ENCODE results near the gene CATSPER1.

The CATSPER1 gene

DNA sequence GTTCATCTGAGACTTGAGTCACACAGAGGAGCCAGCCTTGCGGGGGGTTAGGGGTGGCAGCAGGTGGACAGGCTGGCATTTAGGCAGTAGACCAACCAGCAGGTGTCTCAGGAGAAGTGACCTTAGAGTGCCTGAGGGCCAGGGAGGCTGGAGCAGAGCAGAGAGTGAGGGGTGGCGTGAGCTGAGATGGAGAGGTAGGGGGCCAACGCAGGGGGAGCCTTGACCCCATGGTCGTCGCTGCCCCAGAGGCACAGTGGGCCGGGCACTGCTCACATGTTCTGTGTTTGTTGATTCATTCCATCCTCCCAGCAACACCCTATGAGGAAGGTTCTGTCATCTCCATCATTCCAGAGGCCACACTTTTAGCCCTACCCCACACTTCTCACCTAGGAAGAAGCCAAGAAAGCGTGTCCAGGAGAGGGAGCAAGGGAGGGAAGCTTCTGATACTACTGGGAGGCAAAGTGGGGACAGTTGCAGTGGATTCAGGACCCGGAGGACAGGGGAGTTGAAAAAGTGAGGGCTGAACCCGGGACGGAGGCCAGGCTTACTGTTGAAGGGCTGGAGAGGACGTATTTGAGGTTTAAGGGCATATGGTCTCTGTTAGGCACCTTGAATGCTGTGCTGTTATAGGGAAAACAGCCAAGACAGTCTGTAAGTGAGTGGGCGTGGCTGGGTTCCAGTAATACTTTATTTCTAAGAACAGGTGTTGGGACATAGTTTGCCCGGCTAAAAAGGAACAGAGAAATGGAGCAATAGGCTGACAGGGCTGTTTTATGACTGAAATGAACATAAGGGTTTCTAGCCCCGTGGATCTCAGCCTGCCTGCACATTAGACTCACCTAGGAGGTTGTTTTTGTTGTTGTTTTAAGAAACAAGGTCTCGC lies 57.4 kb downstream of the CATSPER1 start:
- DNase-seq (ENCODE audit: low spot score): no peak

DNA sequence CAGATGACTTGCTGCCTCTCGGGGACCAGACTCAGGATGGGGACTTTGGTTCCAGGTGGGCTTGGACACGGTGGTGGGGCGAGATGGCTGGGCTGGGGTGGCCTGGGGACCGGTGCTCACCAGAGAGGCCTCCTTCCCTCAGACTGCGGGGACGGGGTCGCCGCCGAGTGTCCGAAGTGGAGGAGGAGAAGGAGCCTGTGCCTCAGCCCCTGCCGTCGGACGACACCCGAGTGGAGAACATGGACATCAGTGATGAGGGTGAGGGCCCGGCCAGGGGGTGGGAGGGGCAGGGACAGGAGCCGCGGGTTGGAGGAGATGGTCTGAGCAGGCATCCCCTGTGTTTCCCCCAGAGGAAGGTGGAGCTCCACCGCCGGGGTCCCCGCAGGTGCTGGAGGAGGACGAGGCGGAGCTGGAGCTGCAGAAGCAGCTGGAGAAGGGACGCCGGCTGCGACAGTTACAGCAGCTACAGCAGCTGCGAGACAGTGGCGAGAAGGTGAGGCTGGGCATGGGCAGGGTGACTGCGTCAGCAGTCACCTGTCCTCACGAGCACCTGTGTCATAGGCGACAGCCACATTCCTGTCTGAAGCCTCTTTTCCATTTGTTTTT lies 58.8 kb downstream of the CATSPER1 start:
- no peak for DNase-seq (ENCODE audit: low spot score)

All from SK-N-DZ (cell line).